Measurements from ENCODE around the gene DENND1A.

DNA sequence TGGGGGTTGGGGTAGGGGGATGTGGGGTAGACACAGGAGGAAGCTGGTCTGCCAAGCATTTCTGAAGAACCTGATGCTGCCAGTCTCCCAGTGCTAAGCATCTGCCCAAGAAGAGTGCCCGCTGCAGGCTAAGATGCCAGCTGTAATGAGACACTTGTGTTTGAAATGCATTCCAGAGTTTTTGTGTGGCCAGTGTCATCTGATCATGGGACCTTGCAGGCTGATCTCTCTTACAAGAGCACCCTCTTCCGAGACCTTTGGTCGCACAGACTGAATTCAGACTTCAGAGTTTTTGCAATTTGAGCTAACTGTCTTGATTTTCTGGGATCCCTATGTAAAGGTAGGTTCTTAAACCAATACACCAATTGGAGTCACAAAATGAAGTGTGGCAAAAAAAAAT is 58.1 kb downstream of the DENND1A start:
- TF ChIP-seq CTCF (IDR thresholded peaks at IDR 0.05) (no peak), POLR2AphosphoS5 (IDR thresholded peaks at IDR 0.05) (no peak), POLR2A (IDR thresholded peaks at IDR 0.05) (no peak)
